ENCODE data around the gene CHMP3. TPM values are rescaled to one million over a fixed set of nuclear protein-coding genes. Genes with fewer than 3 reads are reported as not detected.

The CHMP3 gene
- total RNA-seq, 2 experiments from 2014 or later: 8.5 to 27.2 TPM

GRCh38 chr2:86570059-86570458 is 6.8 kb upstream of the CHMP3 start:
- Histone ChIP-seq H3K4me3 (ENCODE audit: low read depth, low read length, poor library complexity, severe bottlenecking) (no peak overlapping the region), H4K20me1 (ENCODE audit: insufficient read depth, low read length) (no peaks in the 10 kb centered on the region), H3K4me2 (ENCODE audit: low read length) (no peak overlapping the region), H3K4me1 (ENCODE audit: insufficient read depth, low read length, poor library complexity, severe bottlenecking) (no peaks in the 10 kb centered on the region), H3K27ac (ENCODE audit: low read depth, low read length, poor library complexity, severe bottlenecking) (no peak overlapping the region), H3K36me3 (ENCODE audit: insufficient read depth, low read length) (no peaks in the 10 kb centered on the region), H3K79me2 (ENCODE audit: insufficient read depth, low read depth, low read length) (no peaks in the 10 kb centered on the region), H3K9me3 (ENCODE audit: low read length) (no peaks in the 10 kb centered on the region), H3K9me2 (ENCODE audit: insufficient read depth, low read length) (no peaks in the 10 kb centered on the region), H2AFZ (ENCODE audit: low read length) (no peak overlapping the region)
- no peak for TF ChIP-seq EZH2phosphoT487 (IDR thresholded peaks at IDR 0.05; ENCODE audit: borderline replicate concordance, low read depth, low read length)
- TF ChIP-seq, protein P1, sequence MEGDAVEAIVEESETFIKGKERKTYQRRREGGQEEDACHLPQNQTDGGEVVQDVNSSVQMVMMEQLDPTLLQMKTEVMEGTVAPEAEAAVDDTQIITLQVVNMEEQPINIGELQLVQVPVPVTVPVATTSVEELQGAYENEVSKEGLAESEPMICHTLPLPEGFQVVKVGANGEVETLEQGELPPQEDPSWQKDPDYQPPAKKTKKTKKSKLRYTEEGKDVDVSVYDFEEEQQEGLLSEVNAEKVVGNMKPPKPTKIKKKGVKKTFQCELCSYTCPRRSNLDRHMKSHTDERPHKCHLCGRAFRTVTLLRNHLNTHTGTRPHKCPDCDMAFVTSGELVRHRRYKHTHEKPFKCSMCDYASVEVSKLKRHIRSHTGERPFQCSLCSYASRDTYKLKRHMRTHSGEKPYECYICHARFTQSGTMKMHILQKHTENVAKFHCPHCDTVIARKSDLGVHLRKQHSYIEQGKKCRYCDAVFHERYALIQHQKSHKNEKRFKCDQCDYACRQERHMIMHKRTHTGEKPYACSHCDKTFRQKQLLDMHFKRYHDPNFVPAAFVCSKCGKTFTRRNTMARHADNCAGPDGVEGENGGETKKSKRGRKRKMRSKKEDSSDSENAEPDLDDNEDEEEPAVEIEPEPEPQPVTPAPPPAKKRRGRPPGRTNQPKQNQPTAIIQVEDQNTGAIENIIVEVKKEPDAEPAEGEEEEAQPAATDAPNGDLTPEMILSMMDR (conservative IDR thresholded peaks at IDR 0.05; ENCODE audit: low read length): no peak
- POLR2A ChIA-PET: interaction anchor here (0.6 kb wide), 1 partner anchor 71 kb away, joined by 3 read pairs; no protein-coding TSS in a partner anchor
- no TSS peak for BruUV-seq (replicated peaks)
- intact Hi-C loops (cut with micrococcal nuclease; ENCODE audit: unreplicated experiment): no loop called here
- no peak for DNase-seq (ENCODE audit: low spot score)
- CTCF ChIA-PET (ENCODE audit: unreplicated experiment): no interaction called here

DNA sequence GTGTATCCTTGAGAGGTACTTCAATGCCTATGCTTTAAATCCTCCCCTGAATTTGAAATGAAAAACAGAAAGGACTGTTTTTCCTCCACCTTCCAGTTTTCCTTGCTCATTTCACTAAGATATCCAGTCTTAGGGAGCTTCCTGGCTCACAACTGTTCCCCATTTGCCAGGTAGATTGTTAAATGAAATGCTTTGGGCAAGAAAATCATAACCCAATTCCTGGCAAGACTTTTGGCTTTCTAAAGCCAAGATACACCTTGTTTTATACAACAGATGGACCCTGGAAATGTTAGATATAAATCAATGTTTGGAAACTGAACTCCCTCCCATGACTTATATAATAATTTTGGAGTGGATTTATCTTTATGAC is 3.6 kb upstream of the CHMP3 start:
- intact Hi-C loops (cut with micrococcal nuclease; ENCODE audit: unreplicated experiment): no loop called here
- H3K27ac ChIP-seq (ENCODE audit: low read depth, low read length, poor library complexity, severe bottlenecking): no peak overlapping the region
- peaks cover 10% of the 10 kb centered on the region for H3K4me1 ChIP-seq (ENCODE audit: insufficient read depth, low read length, poor library complexity, severe bottlenecking)
- no peaks in the 10 kb centered on the region for H3K9me3 ChIP-seq (ENCODE audit: low read length)
- POLR2A ChIA-PET: interaction anchor here (0.7 kb wide), 1 partner anchor 67 kb away, joined by 3 read pairs; no protein-coding TSS in a partner anchor
- CTCF ChIA-PET (ENCODE audit: unreplicated experiment): no interaction called here
- DNase-seq (ENCODE audit: low spot score): no peak
- TF ChIP-seq EZH2phosphoT487 (IDR thresholded peaks at IDR 0.05; ENCODE audit: borderline replicate concordance, low read depth, low read length): no peak
- TF ChIP-seq, protein P1 (conservative IDR thresholded peaks at IDR 0.05; ENCODE audit: low read length): no peak
- peaks cover 8% of the 10 kb centered on the region for H3K79me2 ChIP-seq (ENCODE audit: insufficient read depth, low read depth, low read length)
- BruUV-seq (replicated peaks): no TSS peak
- no peak overlapping the region for H2AFZ ChIP-seq (ENCODE audit: low read length)
- no peaks in the 10 kb centered on the region for H3K9me2 ChIP-seq (ENCODE audit: insufficient read depth, low read length)
- no peak overlapping the region for H3K4me3 ChIP-seq (ENCODE audit: low read depth, low read length, poor library complexity, severe bottlenecking)
- H3K4me2 ChIP-seq (ENCODE audit: low read length): no peak overlapping the region
- H3K36me3 ChIP-seq (ENCODE audit: insufficient read depth, low read length): no peaks in the 10 kb centered on the region
- H4K20me1 ChIP-seq (ENCODE audit: insufficient read depth, low read length): no peaks in the 10 kb centered on the region

GRCh38 chr2:86566158-86566820 is 3.0 kb upstream of the CHMP3 start:
- CTCF ChIA-PET (ENCODE audit: unreplicated experiment): no interaction called here
- Histone ChIP-seq H4K20me1 (ENCODE audit: insufficient read depth, low read length) (no peaks in the 10 kb centered on the region), H3K4me1 (ENCODE audit: insufficient read depth, low read length, poor library complexity, severe bottlenecking) (peaks cover 14% of the 10 kb centered on the region), H3K9me3 (ENCODE audit: low read length) (no peaks in the 10 kb centered on the region), H3K4me2 (ENCODE audit: low read length) (no peak overlapping the region), H2AFZ (ENCODE audit: low read length) (no peak overlapping the region), H3K79me2 (ENCODE audit: insufficient read depth, low read depth, low read length) (peaks cover 11% of the 10 kb centered on the region), H3K9me2 (ENCODE audit: insufficient read depth, low read length) (no peaks in the 10 kb centered on the region), H3K27ac (ENCODE audit: low read depth, low read length, poor library complexity, severe bottlenecking) (no peak overlapping the region), H3K4me3 (ENCODE audit: low read depth, low read length, poor library complexity, severe bottlenecking) (no peak overlapping the region), H3K36me3 (ENCODE audit: insufficient read depth, low read length) (peaks cover under 1% of the 10 kb centered on the region; the same call in 1 of the 2 replicates)
- no peak for TF ChIP-seq EZH2phosphoT487 (IDR thresholded peaks at IDR 0.05; ENCODE audit: borderline replicate concordance, low read depth, low read length)
- TF ChIP-seq, protein P1 (conservative IDR thresholded peaks at IDR 0.05; ENCODE audit: low read length): no peak
- intact Hi-C loops (cut with micrococcal nuclease; ENCODE audit: unreplicated experiment): no loop called here
- POLR2A ChIA-PET: interaction anchor here (0.7 kb wide), 1 partner anchor 68 kb away, joined by 3 read pairs; no protein-coding TSS in a partner anchor
- no TSS peak for BruUV-seq (replicated peaks)
- DNase-seq (ENCODE audit: low spot score): no peak

Measured in OCI-LY7 (cell line).